ENCODE measurements around the gene F11R. TPM values are rescaled to one million over a fixed set of nuclear protein-coding genes. Genes with fewer than 3 reads are reported as not detected.
A peak's percentile ranks its signal among the peaks of the same experiment; 100 is the strongest.
"Not testable (repeated sequence)": the region's sequence is repeated elsewhere in the genome, so short reads cannot be mapped to it uniquely, and the experiment has no call there.

F11R gene
- 100 to 1,000 TPM; 145 to 202 TPM for total RNA-seq
- long read RNA-seq, partial matches to known transcripts: 0 of 67 reads
- long read RNA-seq, other reads (novel, unspliced or antisense): 67 of 67 reads

DNA sequence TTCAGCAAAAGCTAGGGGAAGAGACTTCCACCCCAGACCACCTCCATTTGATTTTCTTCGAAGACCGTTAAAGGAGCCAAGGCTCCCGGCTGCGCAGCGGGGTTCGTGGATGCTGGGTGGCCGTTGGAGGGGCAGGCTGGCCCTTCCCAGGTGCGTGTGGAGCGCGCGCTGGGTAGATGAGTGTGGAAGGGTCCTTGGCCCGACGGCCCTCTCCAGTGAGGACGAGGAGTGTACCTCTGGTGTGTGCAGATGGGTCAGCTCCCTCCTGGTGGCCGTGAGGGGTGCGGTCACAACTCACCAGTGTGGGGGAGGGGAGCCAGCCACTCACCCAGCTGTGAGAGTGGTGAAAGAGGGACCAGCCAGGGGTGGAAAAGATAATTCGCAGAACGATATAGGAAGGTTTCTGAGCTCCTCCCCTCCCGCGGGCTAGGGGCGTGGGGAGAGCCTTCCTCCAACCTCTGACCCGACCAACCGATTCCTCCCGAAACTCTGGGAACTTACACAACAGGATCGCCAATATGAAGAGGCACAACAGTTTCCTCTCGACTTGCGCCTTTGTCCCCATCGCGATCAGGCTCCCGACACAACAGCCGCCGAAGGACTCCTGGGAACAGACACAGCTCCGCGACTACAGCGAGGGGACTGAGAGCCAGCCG, at the start of gene F11R:
Gene F11R, minus strand, starts transcription at position 644 of the 656 bp plus-strand sequence. Its CDS starts 79 bp downstream, at position 565.
- intact Hi-C loops (cut with DNase I, micrococcal nuclease): no loop called here
- ATAC-seq (peak; percentile 62), DNase-seq (peak; percentile 68 to 77)

DNA sequence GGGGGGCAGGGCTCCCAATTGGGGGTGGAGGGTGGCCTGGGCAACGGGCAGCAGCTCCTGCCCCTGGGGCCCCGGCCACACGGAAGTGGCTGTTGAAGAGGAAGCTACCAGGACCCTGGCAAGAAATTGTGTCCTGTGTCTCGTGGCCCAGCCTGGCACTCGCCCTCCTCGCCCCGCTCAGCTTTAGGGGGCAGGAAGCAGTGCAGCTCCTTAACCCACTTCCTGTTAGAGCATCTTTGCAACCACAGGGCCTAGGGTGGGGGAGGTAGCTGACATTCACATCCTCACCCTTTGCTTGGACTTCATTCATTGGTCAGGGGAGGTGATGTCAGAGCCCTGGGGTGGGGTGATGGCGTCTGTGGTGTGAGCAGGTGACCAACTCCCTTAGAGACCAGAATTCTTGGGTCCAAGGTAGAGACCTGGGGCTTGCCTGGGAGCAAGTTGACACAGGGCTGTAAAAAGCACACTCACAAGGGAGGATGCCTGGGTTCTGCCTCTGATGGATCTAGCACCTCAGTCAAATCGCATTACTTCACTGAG, 48.8 kb upstream of the F11R start, which contains the start of gene ARHGAP30:
Gene ARHGAP30, minus strand, starts transcription at position 161 of the 540 bp plus-strand sequence. CDS start 267 bp downstream, outside the sequence.
- intact Hi-C loops (cut with DNase I, micrococcal nuclease): no loop called here
- peak; percentile 70 to 79 for DNase-seq
- ATAC-seq: peak; percentile 28

DNA sequence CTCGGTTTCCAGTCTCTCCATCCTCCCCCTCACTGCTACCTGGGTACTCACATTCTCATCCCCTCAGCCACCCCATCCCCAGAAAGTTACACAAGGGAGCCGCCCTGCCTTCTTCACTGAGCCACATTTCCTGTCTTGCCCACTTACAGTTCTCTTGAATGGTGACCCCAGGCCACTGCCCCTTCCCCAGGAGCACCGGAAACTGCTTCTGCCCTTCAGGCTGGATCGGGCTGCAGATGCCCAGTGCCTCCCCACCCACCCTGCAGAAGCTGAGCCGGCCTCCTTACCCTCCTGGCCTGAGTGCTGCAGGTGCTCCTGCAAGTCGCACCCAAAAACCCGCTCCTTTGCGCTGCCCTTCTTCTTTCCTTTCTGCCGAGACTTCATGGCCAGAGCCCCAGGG, 48.3 kb upstream of the F11R start:
- no peak for ATAC-seq

DNA sequence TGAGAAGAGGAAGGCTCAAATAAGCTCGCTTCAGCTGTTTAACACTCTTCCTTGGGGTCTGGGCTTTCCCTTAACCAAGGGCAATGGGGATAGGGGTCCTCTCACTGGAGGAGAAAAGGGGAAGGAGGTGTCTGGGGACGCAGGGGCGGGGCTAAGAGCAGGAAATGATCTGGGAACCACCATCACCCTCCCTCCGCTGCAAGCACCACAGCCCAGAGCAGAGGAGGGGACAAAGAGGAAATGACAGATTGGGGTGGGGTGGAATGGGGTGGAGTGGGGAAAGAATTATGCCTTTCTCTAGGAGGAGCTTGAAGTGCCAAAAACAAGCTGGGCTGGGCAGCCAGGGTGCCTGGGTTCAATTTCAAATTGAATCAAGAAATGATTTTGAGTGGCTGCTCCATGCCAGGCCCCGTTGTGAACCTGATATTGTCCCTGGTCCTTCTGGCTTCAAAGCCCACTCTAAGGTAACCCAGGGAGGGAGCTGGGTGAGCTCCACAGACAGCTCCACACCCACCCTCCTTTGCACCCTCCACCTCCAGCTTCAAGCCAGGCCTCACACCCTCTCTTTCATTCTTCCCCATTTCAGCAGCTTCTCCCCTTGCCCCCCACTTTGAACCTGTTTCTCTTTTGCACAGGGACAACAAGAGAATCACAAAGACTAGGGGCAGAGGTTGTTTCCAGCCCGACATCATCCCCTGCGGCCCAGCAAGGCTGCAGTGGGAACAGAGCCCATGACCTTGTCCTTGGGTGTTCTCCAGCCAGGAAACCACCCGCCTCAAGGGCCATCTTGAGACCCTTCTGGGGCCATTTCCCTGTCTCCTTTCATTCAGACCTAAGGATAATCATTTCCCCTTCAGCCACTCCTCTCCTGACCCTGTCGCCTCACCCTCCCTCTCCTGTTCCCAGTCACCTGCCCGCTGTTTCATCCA, 47.6 kb upstream of the F11R start:
- intact Hi-C loops (cut with DNase I, micrococcal nuclease): no loop called here
- DNase-seq: peak; percentile 76 to 79
- peak; percentile 75 for ATAC-seq

More for the DNA sequence above, 48.3 kb upstream of the F11R start:
- peak in 1 of 2 donors; percentile 27 for DNase-seq
- intact Hi-C loops (cut with DNase I, micrococcal nuclease): no loop called here

DNA sequence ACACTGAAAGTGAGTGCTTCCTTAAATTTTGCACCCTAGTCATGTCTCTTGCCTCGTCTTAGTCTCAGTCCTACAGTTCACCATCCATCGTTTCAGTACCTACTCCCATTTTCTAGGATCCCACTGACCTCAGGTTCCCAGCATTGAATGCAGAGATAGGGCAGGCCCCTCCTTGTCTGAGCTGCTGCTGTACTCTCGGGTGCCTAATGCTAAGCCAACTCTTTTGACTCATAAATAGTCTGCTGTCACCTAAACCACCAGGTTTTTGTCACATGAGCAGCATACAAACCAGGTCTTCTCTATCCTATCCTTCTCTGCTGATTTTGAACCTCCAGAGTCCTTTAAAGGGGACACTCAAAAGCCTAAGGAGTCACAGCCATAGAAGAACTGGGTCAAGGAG, 45.7 kb upstream of the F11R start:
- ATAC-seq: no peak
- DNase-seq: no peak
- intact Hi-C loops (cut with DNase I, micrococcal nuclease): no loop called here

DNA sequence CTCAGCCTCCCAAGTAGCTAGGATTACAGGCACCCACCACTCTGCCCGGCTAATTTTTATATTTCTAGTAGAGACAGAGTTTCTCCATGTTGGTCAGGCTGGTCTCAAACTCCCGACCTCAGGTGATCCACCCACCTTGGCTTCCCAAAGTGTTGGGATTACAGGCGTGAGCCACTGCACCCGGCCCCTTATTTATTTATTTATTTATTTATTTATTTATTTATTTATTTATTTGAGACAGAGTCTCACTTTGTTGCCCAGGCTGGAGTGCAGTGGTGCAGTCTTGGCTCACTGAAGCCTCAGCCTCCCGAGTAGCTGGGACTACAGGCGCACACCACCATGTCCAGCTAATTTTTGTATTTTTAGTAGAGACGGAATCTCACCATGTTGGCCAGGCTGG, 44.7 kb upstream of the F11R start:
- intact Hi-C loops (cut with DNase I, micrococcal nuclease); ATAC-seq: not testable (repeated sequence)

DNA sequence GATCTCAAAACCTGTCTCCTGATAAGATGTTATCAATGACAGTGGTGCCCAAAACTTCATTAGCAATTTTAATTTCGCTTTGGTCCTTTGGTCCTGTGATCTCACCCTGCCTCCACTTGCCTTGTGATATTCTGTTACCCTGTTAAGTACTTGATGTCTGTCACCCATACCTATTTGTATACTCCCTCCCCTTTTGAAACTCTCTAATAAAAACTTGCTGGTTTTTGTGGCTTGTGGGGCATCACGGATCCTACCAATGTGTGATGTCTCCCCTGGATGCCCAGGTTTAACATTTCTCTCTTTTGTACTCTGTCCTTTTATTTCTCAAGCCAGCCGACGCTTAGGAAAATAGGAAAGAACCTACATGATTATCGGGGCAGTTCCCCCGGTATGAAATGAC, 43.0 kb upstream of the F11R start:
- intact Hi-C loops (cut with DNase I, micrococcal nuclease); DNase-seq; ATAC-seq: not testable (repeated sequence)

More for the DNA sequence above, 44.7 kb upstream of the F11R start:
- not testable (repeated sequence) for DNase-seq

DNA sequence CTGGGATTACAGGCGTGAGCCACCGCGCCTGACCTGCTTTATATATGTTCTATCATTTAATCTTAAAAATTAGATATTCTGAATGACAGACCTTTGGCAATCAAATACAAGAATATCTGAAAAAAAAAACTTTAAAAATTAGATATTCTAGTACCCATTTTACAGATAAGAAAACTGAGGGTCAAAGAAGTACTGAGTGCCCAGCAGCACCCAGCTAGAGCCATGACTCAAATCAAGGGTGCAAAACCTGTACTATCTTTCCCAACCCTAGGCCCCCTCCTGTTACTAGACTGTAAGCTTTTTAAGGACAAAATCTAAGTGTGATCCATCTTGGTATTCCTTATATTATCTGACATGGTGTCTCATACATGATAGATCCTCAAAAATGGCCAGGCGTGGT, 40.5 kb upstream of the F11R start:
- intact Hi-C loops (cut with DNase I, micrococcal nuclease): no loop called here
- ATAC-seq (no peak), DNase-seq (no peak)

DNA sequence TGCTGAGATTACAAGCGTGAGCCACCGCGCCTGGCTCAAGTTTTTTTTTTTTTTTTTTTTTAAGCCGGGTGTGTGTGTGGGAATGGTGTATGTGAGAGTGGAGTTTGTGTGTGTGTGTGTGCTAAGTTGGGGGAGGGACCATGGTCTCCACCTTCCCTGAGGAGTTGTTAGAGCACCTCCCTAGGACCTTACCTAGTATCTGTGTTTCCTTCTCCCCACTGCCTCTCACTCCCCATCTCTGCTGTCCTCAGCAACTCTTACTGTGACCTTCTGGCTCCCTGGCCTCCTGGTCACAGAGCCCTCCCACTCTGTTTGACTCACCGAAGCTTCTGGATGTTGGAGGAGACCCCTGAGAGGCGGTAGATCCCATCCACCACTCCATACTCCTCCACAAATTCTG, 38.3 kb upstream of the F11R start:
- DNase-seq (no peak), ATAC-seq (no peak)
- intact Hi-C loops (cut with DNase I, micrococcal nuclease): no loop called here

DNA sequence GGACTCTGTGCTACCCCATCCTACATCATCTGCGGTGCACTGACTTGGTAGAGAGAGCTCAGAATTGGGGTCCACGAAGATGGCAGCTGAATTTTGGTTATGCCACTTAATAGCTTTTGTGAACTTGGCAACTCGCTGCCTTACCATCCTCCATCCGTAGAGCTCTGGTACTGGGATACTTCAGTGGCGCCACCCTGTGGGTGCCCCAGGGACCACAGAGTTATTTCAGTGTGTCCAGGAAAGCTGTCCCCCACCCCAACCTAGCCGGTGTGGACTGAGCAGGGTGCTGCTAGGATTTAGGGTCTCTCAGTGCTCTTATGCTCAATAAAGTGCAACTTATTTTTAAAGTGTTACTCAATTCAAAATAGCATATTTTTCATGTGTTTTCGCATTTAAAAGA, 33.9 kb upstream of the F11R start:
- DNase-seq: no peak
- intact Hi-C loops (cut with DNase I, micrococcal nuclease): no loop called here
- no peak for ATAC-seq

DNA sequence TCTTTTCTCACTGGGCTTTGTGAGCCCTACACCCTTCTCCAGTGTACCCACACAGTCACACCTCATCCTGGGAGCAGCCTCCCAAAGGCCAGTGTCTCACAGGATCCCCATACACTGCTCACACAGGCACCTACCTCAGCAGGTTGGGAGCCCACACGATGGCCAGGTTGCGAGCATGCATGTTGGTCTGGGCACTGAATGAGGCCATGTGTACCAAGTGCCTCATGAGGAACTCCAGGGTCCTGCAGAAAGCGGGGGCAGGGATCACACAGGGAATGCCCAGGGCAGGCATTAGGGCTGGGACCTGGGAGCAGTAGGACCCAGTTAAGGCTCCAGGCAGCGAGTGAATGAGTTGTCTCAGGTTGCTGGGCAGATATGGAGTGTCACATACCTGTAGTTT, 33.3 kb upstream of the F11R start:
- no peak for DNase-seq
- ATAC-seq: no peak
- intact Hi-C loops (cut with DNase I, micrococcal nuclease): no loop called here

DNA sequence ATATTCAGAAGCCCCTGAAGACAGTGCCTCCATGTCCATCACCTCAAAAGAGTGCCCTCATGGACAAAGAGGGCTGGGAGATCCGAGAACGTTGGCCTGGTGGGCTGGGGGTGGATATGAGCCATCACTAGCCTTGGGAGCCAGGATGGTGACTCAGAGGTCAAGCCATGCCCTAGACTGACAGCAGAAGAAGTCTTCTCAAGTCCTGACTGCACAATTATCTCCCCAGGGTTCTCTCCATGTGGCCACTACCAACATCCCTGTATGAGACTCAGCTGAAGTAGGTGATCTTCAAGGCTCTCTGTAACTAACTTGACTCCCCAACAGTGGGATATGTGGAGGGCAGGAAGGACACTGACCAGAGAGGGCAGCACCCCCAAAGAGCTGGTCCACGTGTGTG, 31.9 kb upstream of the F11R start:
- ATAC-seq (no peak), DNase-seq (no peak)
- intact Hi-C loops (cut with DNase I, micrococcal nuclease): no loop called here

DNA sequence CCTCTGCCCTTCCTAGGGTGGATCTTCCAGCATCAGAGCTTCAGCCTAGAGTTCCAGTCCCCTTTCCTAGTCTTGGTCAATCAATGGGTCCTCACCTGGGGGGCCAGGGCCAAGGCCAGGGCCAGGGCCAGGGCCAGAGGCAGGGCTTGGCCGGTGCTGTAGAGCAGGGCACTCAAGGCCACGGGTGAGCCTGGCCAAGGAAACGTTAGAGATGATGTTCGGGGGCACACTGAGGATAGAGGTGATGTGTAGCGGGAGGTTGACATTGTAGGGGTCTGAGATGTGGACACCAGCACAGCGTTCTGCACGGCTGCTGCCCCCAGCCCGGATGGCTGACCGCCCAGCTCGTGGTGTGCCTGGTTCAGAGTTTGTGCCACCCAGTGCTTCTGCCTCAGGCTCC, 30.3 kb upstream of the F11R start:
- ATAC-seq (no peak), DNase-seq (no peak)
- intact Hi-C loops (cut with DNase I, micrococcal nuclease): no loop called here

DNA sequence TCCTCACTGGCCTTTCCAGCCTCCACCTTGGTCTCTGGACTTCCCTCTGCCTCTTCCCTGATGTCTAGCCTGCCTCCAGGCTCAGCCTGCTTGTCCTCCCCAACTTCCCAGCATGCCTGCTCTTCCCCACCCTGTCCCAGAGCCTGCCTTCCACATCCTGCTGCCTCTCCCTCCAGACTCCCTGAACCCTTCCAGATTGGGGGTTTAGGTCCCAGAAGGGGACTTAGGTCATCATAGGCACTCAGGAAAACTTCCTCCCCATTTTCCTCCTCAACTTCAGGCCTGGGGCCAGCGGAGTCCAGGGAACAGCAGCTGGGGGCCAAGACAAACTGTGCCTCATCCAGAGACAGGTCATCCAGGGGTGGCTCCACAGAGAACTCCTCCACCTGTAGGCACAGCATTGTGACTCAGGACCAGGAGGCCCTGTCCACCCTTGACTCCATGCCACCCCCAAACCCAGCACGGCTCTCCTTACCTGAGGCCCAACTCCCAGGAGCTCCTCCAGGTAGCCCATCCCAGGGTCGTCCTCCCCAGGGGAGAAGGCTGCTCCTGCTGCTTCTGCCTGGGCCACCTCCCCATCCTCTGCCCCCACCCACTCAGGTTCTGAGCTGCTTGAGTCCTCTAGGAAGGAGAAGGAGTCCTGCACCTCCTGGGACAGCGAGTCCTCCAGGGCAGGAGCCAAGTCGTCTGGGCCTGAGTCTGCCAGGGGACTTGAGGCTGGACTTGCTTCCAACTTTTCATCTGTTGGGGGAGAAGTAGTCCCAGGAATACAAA, 28.2 kb upstream of the F11R start:
- no peak for DNase-seq
- no peak for ATAC-seq
- intact Hi-C loops (cut with DNase I, micrococcal nuclease): no loop called here

DNA sequence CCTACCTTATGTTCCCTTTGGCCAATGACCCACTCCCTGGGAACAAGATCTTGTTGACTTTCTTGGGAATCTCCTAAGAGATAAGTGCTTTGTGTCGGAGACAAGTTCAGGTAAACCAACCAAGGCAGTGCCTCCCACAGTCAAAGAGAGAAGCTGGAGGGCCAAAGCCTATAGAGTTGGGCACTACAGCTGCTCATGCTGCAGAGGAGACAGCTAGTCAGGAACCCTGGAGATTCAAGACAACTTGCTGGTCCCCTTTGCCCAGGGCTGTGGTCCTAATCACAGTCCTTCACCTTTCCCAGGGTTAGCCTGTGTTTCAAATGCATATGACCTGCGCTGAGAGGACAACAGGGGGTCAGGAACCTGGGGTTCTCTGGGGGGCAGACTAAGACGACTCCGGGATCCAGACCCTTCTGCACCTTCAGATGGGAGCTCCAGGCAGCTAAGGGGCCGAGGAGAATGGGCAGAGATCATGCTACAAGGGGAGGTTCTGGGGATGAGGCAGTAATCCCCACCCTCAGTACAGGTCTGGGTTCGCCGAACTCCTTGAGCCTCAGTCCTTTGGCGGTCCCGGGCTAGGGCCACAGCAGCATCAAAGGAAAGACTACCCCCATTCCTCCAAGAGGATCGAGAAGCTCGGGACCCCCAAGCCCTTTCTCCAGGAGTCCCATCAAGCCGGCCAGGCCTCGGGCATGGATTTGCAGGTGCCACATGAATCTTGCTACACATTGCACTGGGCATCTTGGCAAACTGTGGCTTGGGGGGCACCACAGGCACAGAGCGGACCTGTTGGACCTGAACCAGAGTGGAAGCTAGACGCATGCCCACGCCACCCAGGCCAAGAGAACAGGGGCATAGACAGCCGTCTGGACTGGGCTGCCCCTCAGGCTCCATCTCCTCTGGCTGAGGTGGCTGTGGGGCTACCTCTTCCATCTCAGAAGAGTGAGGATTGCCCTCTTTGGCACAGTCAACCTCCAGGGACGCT, 26.8 kb upstream of the F11R start:
- ATAC-seq (no peak), DNase-seq (no peak)
- intact Hi-C loops (cut with DNase I, micrococcal nuclease): no loop called here

DNA sequence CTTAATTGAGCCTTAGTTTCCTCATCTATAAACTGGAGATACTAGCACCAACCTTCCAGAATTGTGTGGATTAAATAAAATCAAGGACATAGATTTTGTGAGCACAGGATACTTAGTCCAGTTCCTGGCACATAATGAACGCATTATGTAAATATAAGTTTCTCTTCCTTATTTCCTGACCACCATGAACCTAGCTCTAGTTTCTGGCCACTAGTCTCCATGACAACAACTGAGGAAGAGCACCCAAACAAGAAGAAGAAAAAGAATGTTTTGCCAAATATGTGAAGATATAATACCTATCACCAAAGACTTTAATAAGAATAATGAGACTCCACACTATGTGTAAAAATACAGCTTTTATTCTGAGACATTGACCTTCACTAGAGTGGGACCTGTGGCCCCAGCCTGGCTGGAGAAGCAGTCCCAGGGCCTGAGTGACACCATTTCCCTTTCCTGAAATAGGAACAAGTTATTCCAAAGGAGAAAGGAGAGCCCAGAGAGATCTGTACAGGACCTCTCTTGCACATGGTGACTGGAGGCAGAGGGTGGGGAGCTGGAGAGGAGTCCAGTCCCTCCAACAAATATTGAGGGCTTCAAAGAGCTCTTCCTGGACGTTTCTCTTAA, 25.8 kb upstream of the F11R start:
- no peak for ATAC-seq
- DNase-seq: no peak
- intact Hi-C loops (cut with DNase I, micrococcal nuclease): no loop called here
